Measurements from ENCODE around the gene TEX51.

The TEX51 gene

GRCh38 chr2:126887506-126887905 lies 11.2 kb upstream of the TEX51 start:
- no peak overlapping the region for H3K27ac ChIP-seq
- no peak for TF ChIP-seq CTCF (conservative IDR thresholded peaks at IDR 0.05)

GRCh38 chr2:126888046-126888445 lies 10.6 kb upstream of the TEX51 start:
- no peak overlapping the region for H3K27ac ChIP-seq
- TF ChIP-seq CTCF (conservative IDR thresholded peaks at IDR 0.05), result no peak

GRCh38 chr2:126889071-126889470 lies 9.6 kb upstream of the TEX51 start:
- H3K27ac ChIP-seq, result no peak overlapping the region
- TF ChIP-seq CTCF (conservative IDR thresholded peaks at IDR 0.05), result no peak

GRCh38 chr2:126889496-126890135 lies 9.1 kb upstream of the TEX51 start:
- H3K27ac ChIP-seq, result no peak overlapping the region
- no peak for TF ChIP-seq CTCF (conservative IDR thresholded peaks at IDR 0.05)

GRCh38 chr2:126890136-126890510 lies 8.6 kb upstream of the TEX51 start:
- no peak for TF ChIP-seq CTCF (conservative IDR thresholded peaks at IDR 0.05)
- H3K27ac ChIP-seq, result no peak overlapping the region

- no peak for TF ChIP-seq CTCF (conservative IDR thresholded peaks at IDR 0.05)
- no peak overlapping the region for H3K27ac ChIP-seq
These were observed 7.9 kb upstream of the TEX51 start for GRCh38 chr2:126890551-126891450.

GRCh38 chr2:126891681-126892500 lies 6.8 kb upstream of the TEX51 start:
- H3K27ac ChIP-seq, result no peak overlapping the region
- TF ChIP-seq CTCF (conservative IDR thresholded peaks at IDR 0.05), result no peak
